IMR-90 (cell line): ENCODE data around the gene TCL1A. TPM values are rescaled to one million over a fixed set of nuclear protein-coding genes. Genes with fewer than 3 reads are reported as not detected.

Experiments used
- ATAC-seq: fragments of 200-7000 bp; cut with Tn5 transposase; 2 replicates; pipeline ENCODE4 v1.9.1; 2020; ENCODE audit warnings: low read depth, mild to moderate bottlenecking, moderate library complexity
- BruUV-seq: library from RNA; stranded (reverse); fragments of 400-500 nt; replicated peaks from 2 replicates; lab custom pipeline; 2021; lab: Mats Ljungman, UMichigan
- CTCF ChIA-PET: fragments of 300-600 bp; formaldehyde crosslinking; extraction: SDS; loops from one replicate; lab custom pipeline; 2021; ENCODE audit warnings: antibody characterized with exemption; lab: Yijun Ruan, JAX
- POLR2A ChIA-PET: fragments of 300-600 bp; sonication (Branson Sonifier 250); formaldehyde crosslinking; loops from one replicate; lab custom pipeline; 2022; ENCODE audit warnings: antibody characterized with exemption; ENCODE audit not compliant: unreplicated experiment; lab: Charles Lee
- DNase-seq: peaks from one replicate; pipeline ENCODE4 v3.0.0; 2013
- H2AFZ ChIP-seq: replicated peaks from 2 replicates; pipeline ENCODE3; 2013; ENCODE audit warnings: low read length, mild to moderate bottlenecking; ENCODE audit not compliant: poor library complexity
- H2AK5ac ChIP-seq: 2 replicates; pipeline ENCODE4 v1.6.1; 2013; ENCODE audit warnings: low read depth, low read length, inconsistent platforms
- H2AK9ac ChIP-seq: replicated peaks from 2 replicates; pipeline ENCODE3; 2013; ENCODE audit warnings: mild to moderate bottlenecking, low read depth, low read length, moderate library complexity; ENCODE audit not compliant: poor library complexity
- H2BK120ac ChIP-seq: 2 replicates; pipeline ENCODE4 v1.6.1; 2013; ENCODE audit warnings: low read depth, low read length, inconsistent platforms
- H2BK15ac ChIP-seq: 3 replicates; pipeline ENCODE4 v1.6.1; 2013; ENCODE audit warnings: low read depth, low read length, inconsistent platforms
- H2BK20ac ChIP-seq: 2 replicates; pipeline ENCODE4 v1.6.1; 2013; ENCODE audit warnings: low read depth, mild to moderate bottlenecking, inconsistent platforms, low read length, moderate library complexity
- H2BK5ac ChIP-seq: 2 replicates; pipeline ENCODE4 v1.6.1; 2013; ENCODE audit warnings: mild to moderate bottlenecking, low read depth, low read length, inconsistent platforms; ENCODE audit not compliant: poor library complexity, severe bottlenecking
- H3K14ac ChIP-seq: replicated peaks from 2 replicates; pipeline ENCODE4 v1.6.1; 2013; ENCODE audit warnings: low read depth, low read length, inconsistent platforms
- H3K18ac ChIP-seq: 2 replicates; pipeline ENCODE4 v1.6.1; 2013; ENCODE audit warnings: low read depth, low read length, control low read depth
- H3K23ac ChIP-seq: 2 replicates; pipeline ENCODE4 v1.6.1; 2013; ENCODE audit warnings: low read depth, low read length, inconsistent platforms
- H3K27ac ChIP-seq: 2 replicates; pipeline ENCODE4 v1.5.1; 2013; ENCODE audit warnings: mild to moderate bottlenecking, control low read depth, low read length; ENCODE audit not compliant: insufficient read depth
- H3K27me3 ChIP-seq: 2 replicates; pipeline ENCODE4 v1.6.1; 2013; ENCODE audit warnings: low read length; ENCODE audit not compliant: control insufficient read depth, insufficient read depth
- H3K36me3 ChIP-seq: 2 replicates; pipeline ENCODE4 v1.6.1; 2013; ENCODE audit warnings: low read length, mixed read lengths; ENCODE audit not compliant: control insufficient read depth, insufficient read depth
- H3K4ac ChIP-seq: 2 replicates; pipeline ENCODE4 v1.6.1; 2013; ENCODE audit warnings: low read depth, low read length, inconsistent platforms
- H3K4me1 ChIP-seq: 2 replicates; pipeline ENCODE4 v1.6.1; 2013; ENCODE audit warnings: low read length, mixed read lengths; ENCODE audit not compliant: control insufficient read depth, insufficient read depth
- H3K4me2 ChIP-seq: 2 replicates; pipeline ENCODE4 v1.6.1; 2013; ENCODE audit warnings: low read depth, mild to moderate bottlenecking, control low read depth, low read length, moderate library complexity
- H3K4me3 ChIP-seq: 2 replicates; pipeline ENCODE4 v1.5.1; 2013; ENCODE audit warnings: low read depth, mild to moderate bottlenecking, control low read depth, low read length, moderate library complexity; ENCODE audit not compliant: insufficient read depth
- H3K56ac ChIP-seq: 2 replicates; pipeline ENCODE4 v1.6.1; 2013; ENCODE audit warnings: low read length, inconsistent platforms; ENCODE audit not compliant: insufficient read depth; ENCODE audit errors: extremely low read depth
- H3K79me1 ChIP-seq, 2 experiments: 2 replicates each; pipeline ENCODE4 v1.6.1; 2013; ENCODE audit warnings: low read length in 2 of 2, inconsistent platforms in 1 of 2, low read depth in 1 of 2
- H3K9ac ChIP-seq: 2 replicates; pipeline ENCODE4 v1.6.1; 2013; ENCODE audit warnings: low read depth, low read length, control low read depth
- H3K9me1 ChIP-seq: 2 replicates; pipeline ENCODE4 v1.6.1; 2013; ENCODE audit warnings: low read length, inconsistent platforms; ENCODE audit not compliant: insufficient read depth
- H3K9me3 ChIP-seq: 2 replicates; pipeline ENCODE4 v1.6.1; 2013; ENCODE audit warnings: low read length; ENCODE audit not compliant: control insufficient read depth, insufficient read depth
- H4K20me1 ChIP-seq: 2 replicates; pipeline ENCODE4 v1.6.1; 2013; ENCODE audit warnings: low read length, inconsistent platforms; ENCODE audit not compliant: insufficient read depth
- H4K5ac ChIP-seq: 2 replicates; pipeline ENCODE4 v1.6.1; 2013; ENCODE audit warnings: mild to moderate bottlenecking, low read depth, low read length, control low read depth
- H4K8ac ChIP-seq, 2 experiments: 2 replicates each; pipeline ENCODE4 v1.6.1; 2013; ENCODE audit warnings: low read depth in 2 of 2, low read length in 2 of 2, control low read depth in 1 of 2, inconsistent platforms in 1 of 2
- H4K91ac ChIP-seq: 2 replicates; pipeline ENCODE4 v1.6.1; 2013; ENCODE audit warnings: low read depth, low read length, inconsistent platforms; ENCODE audit not compliant: insufficient read depth
- BHLHE40 ChIP-seq: fragments of 150-350 bp; IDR thresholded peaks from 2 replicates; pipeline ENCODE4 v1.6.1; 2016; ENCODE audit warnings: mild to moderate bottlenecking, low read depth, low read length
- CEBPB ChIP-seq: IDR thresholded peaks from 2 replicates; pipeline ENCODE4 v1.6.1; 2012; ENCODE audit warnings: low read depth, low read length, improper control_type of control experiment
- CHD1 ChIP-seq: IDR thresholded peaks from 2 replicates; pipeline ENCODE4 v1.6.1; 2012; ENCODE audit warnings: low read depth, low read length, improper control_type of control experiment
- ELK1 ChIP-seq: fragments of 150-350 bp; IDR thresholded peaks from 2 replicates; pipeline ENCODE4 v1.6.1; 2016; ENCODE audit warnings: low read depth, mild to moderate bottlenecking, low read length, moderate library complexity, borderline replicate concordance
- FOS ChIP-seq: fragments of 150-350 bp; IDR thresholded peaks from 2 replicates; pipeline ENCODE4 v1.6.1; 2016; ENCODE audit warnings: low read depth, low read length
- MAFK ChIP-seq: IDR thresholded peaks from 2 replicates; pipeline ENCODE4 v1.6.1; 2012; ENCODE audit warnings: low read depth, low read length, improper control_type of control experiment
- MAZ ChIP-seq: IDR thresholded peaks from 2 replicates; pipeline ENCODE4 v1.6.1; 2012; ENCODE audit warnings: low read depth, mild to moderate bottlenecking, low read length, improper control_type of control experiment, moderate library complexity, borderline replicate concordance
- MXI1 ChIP-seq: IDR thresholded peaks from 2 replicates; pipeline ENCODE4 v1.6.1; 2012; ENCODE audit warnings: low read depth, mild to moderate bottlenecking, low read length, moderate library complexity, borderline replicate concordance
- NFE2L2 ChIP-seq: fragments of 150-350 bp; IDR thresholded peaks from 2 replicates; pipeline ENCODE4 v1.6.1; 2016; ENCODE audit warnings: low read depth, mild to moderate bottlenecking, low read length
- POLR2A ChIP-seq: IDR thresholded peaks from 2 replicates; pipeline ENCODE4 v1.6.1; 2012; ENCODE audit warnings: mild to moderate bottlenecking, low read depth, low read length
- RAD21 ChIP-seq: IDR thresholded peaks from 2 replicates; pipeline ENCODE4 v1.6.1; 2012; ENCODE audit warnings: low read length, improper control_type of control experiment
- RCOR1 ChIP-seq: IDR thresholded peaks from 2 replicates; pipeline ENCODE4 v1.6.1; 2012; ENCODE audit warnings: mild to moderate bottlenecking, low read length, improper control_type of control experiment; ENCODE audit not compliant: insufficient replicate concordance
- RFX5 ChIP-seq: IDR thresholded peaks from 2 replicates; pipeline ENCODE4 v1.8.0; 2012; ENCODE audit warnings: low read depth, mild to moderate bottlenecking, low read length, moderate library complexity
- SMC3 ChIP-seq: fragments of 150-350 bp; IDR thresholded peaks from 2 replicates; pipeline ENCODE4 v1.6.1; 2016; ENCODE audit warnings: low read depth, mild to moderate bottlenecking, antibody characterized with exemption, low read length, moderate library complexity
- USF2 ChIP-seq: fragments of 150-350 bp; IDR thresholded peaks from 2 replicates; pipeline ENCODE4 v1.6.1; 2017; ENCODE audit warnings: mild to moderate bottlenecking, antibody characterized with exemption, low read length, low read depth
- WGBS, 2 experiments: methylation state at CpG; one replicate each; pipeline versions ENCODE4 v1.1.5 to v1.1.7; 2013; ENCODE audit warnings: missing lambda C conversion rate in 2 of 2; ENCODE audit not compliant: insufficient read length in 1 of 2; ENCODE audit errors: extremely low coverage in 2 of 2; 5-methylcytosine and 5-hydroxymethylcytosine counted together
- dilution Hi-C: fragments of 300-500 bp; cut with HindIII; formaldehyde crosslinking; loops from one replicate; pipeline ENCODE4 v1.14.3; 2018; ENCODE audit warnings: low sequenced_read_pairs; ENCODE audit not compliant: unreplicated experiment
- in situ Hi-C: fragments of 300-500 bp; cut with MboI; formaldehyde crosslinking; loops from 3 replicates; pipeline ENCODE4 v1.14.3; 2019; ENCODE audit warnings: low sequenced_read_pairs, inconsistent platforms, mixed read lengths
- intact Hi-C: fragments of 100-400 bp; cut with micrococcal nuclease; formaldehyde crosslinking; loops from 2 replicates; pipeline ENCODE4 v1.10.0; 2022
- polyA plus RNA-seq, 3 experiments: library from polyadenylated mRNA; depleted of rRNA; stranded (reverse); fragments of >200 nt; gene quantifications; 2 replicates each; pipeline ENCODE4 v1.2.3, GENCODE V29; 2012; ENCODE audit warnings: low replicate concordance in 1 of 3
- total RNA-seq: library from RNA; depleted of rRNA; stranded (reverse); fragments of >200 nt; gene quantifications from 2 replicates; pipeline ENCODE4 v1.2.3, GENCODE V29; 2012
- TF ChIP-seq, protein P1 (sequence below): conservative IDR thresholded peaks from 2 replicates; pipeline ENCODE4 v1.5.1; 2012; ENCODE audit warnings: mild to moderate bottlenecking, low read depth, low read length, improper control_type of control experiment

Gene TCL1A
- total and polyA plus RNA-seq, 2 of the 4 experiments (the other 2 are of a cell fraction), result not detected

- Histone ChIP-seq H2AK5ac (no peak overlapping the region), H3K18ac (no peak overlapping the region), H3K56ac (no peak overlapping the region), H4K5ac (no peak overlapping the region), H4K20me1 (no peaks in the 10 kb centered on the region), H2BK5ac (no peak overlapping the region), H3K4ac (no peak overlapping the region), H3K79me1 (no peaks in the 10 kb centered on the region), H3K27me3 (no peaks in the 10 kb centered on the region), H3K9me3 (no peaks in the 10 kb centered on the region), H3K4me3 (no peak overlapping the region), H4K91ac (no peak overlapping the region), H3K36me3 (no peaks in the 10 kb centered on the region), H4K8ac (no peak overlapping the region), H2BK20ac (no peak overlapping the region), H2BK15ac (no peak overlapping the region), H3K4me1 (no peaks in the 10 kb centered on the region), H3K9ac (no peak overlapping the region), H2AFZ (no peak overlapping the region), H3K14ac (no peak overlapping the region), H3K23ac (no peak overlapping the region), H3K27ac (no peak overlapping the region), H3K9me1 (no peaks in the 10 kb centered on the region), H2BK120ac (no peak overlapping the region), H3K4me2 (no peak overlapping the region), H2AK9ac (no peak overlapping the region)
- in situ Hi-C loops (no loop called here), intact Hi-C loops (no loop called here), dilution Hi-C loops (no loop called here)
- ChIA-PET POLR2A (no interaction called here), CTCF (no interaction called here)
- 100% methylated on average over 1 of the region's 4 CpGs; no CpG with 5 or more reads in 1 of the 2 experiments for WGBS, 2 experiments
- ATAC-seq, result no peak
- DNase-seq, result no peak
- TF ChIP-seq BHLHE40, result no peak
- no peak for TF ChIP-seq MAFK
- TF ChIP-seq ELK1, result no peak
- TF ChIP-seq RCOR1, result no peak
- TF ChIP-seq CHD1, result no peak
- no peak for TF ChIP-seq POLR2A
- TF ChIP-seq RFX5, result no peak
- no peak for TF ChIP-seq MXI1
- TF ChIP-seq CEBPB, result no peak
- TF ChIP-seq USF2, result no peak
- TF ChIP-seq, protein P1, sequence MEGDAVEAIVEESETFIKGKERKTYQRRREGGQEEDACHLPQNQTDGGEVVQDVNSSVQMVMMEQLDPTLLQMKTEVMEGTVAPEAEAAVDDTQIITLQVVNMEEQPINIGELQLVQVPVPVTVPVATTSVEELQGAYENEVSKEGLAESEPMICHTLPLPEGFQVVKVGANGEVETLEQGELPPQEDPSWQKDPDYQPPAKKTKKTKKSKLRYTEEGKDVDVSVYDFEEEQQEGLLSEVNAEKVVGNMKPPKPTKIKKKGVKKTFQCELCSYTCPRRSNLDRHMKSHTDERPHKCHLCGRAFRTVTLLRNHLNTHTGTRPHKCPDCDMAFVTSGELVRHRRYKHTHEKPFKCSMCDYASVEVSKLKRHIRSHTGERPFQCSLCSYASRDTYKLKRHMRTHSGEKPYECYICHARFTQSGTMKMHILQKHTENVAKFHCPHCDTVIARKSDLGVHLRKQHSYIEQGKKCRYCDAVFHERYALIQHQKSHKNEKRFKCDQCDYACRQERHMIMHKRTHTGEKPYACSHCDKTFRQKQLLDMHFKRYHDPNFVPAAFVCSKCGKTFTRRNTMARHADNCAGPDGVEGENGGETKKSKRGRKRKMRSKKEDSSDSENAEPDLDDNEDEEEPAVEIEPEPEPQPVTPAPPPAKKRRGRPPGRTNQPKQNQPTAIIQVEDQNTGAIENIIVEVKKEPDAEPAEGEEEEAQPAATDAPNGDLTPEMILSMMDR, result no peak
- TF ChIP-seq RAD21, result no peak
- TF ChIP-seq SMC3, result no peak
- no peak for TF ChIP-seq NFE2L2
- TF ChIP-seq FOS, result no peak
- TF ChIP-seq MAZ, result no peak
- BruUV-seq, result no TSS peak
Measured at GRCh38 chr14:95741781-95742180, 27.9 kb upstream of the TCL1A start.
